H1 (cell line): ENCODE data around the gene PRLH. TPM values are rescaled to one million over a fixed set of nuclear protein-coding genes. Genes with fewer than 3 reads are reported as not detected.

Experiments
- polyA plus RNA-seq, 7 experiments: library from polyadenylated mRNA; depleted of rRNA in 3 of 7; stranded (reverse) in 5 of 7; unstranded in 2 of 7; fragments of >200 nt in 5 of 7; fragments of 200-250 nt in 2 of 7; gene quantifications; 1 replicate in 5 of 7; 2 replicates in 1 of 7; 4 replicates in 1 of 7; pipeline versions ENCODE4 v1.2.1 to v1.2.3, GENCODE V29; 2011 to 2013; ENCODE audit warnings: missing spikeins in 2 of 7, mixed read lengths in 2 of 7
- total RNA-seq: library from RNA; stranded (reverse); fragmentation: NEBNext Ultra II Directional; extraction: Animal tissue kit (Norgen Biotek cat#: 25700); gene quantifications from 2 replicates; pipeline ENCODE4 v1.2.1, GENCODE V29; 2021
- TF ChIP-seq, protein P1 (sequence below): fragments of 300-600 bp; sonication (generic); IDR thresholded peaks from 2 replicates; pipeline ENCODE4 v1.7.1; 2012; ENCODE audit warnings: low read length, moderate library complexity, mild to moderate bottlenecking, inconsistent platforms; ENCODE audit not compliant: insufficient replicate concordance

Gene PRLH
- total and polyA plus RNA-seq, 2 of the 8 experiments (the other 6 are each of a cell fraction or from before 2014, with no cell fraction given), result not detected

- TF ChIP-seq, protein P1, sequence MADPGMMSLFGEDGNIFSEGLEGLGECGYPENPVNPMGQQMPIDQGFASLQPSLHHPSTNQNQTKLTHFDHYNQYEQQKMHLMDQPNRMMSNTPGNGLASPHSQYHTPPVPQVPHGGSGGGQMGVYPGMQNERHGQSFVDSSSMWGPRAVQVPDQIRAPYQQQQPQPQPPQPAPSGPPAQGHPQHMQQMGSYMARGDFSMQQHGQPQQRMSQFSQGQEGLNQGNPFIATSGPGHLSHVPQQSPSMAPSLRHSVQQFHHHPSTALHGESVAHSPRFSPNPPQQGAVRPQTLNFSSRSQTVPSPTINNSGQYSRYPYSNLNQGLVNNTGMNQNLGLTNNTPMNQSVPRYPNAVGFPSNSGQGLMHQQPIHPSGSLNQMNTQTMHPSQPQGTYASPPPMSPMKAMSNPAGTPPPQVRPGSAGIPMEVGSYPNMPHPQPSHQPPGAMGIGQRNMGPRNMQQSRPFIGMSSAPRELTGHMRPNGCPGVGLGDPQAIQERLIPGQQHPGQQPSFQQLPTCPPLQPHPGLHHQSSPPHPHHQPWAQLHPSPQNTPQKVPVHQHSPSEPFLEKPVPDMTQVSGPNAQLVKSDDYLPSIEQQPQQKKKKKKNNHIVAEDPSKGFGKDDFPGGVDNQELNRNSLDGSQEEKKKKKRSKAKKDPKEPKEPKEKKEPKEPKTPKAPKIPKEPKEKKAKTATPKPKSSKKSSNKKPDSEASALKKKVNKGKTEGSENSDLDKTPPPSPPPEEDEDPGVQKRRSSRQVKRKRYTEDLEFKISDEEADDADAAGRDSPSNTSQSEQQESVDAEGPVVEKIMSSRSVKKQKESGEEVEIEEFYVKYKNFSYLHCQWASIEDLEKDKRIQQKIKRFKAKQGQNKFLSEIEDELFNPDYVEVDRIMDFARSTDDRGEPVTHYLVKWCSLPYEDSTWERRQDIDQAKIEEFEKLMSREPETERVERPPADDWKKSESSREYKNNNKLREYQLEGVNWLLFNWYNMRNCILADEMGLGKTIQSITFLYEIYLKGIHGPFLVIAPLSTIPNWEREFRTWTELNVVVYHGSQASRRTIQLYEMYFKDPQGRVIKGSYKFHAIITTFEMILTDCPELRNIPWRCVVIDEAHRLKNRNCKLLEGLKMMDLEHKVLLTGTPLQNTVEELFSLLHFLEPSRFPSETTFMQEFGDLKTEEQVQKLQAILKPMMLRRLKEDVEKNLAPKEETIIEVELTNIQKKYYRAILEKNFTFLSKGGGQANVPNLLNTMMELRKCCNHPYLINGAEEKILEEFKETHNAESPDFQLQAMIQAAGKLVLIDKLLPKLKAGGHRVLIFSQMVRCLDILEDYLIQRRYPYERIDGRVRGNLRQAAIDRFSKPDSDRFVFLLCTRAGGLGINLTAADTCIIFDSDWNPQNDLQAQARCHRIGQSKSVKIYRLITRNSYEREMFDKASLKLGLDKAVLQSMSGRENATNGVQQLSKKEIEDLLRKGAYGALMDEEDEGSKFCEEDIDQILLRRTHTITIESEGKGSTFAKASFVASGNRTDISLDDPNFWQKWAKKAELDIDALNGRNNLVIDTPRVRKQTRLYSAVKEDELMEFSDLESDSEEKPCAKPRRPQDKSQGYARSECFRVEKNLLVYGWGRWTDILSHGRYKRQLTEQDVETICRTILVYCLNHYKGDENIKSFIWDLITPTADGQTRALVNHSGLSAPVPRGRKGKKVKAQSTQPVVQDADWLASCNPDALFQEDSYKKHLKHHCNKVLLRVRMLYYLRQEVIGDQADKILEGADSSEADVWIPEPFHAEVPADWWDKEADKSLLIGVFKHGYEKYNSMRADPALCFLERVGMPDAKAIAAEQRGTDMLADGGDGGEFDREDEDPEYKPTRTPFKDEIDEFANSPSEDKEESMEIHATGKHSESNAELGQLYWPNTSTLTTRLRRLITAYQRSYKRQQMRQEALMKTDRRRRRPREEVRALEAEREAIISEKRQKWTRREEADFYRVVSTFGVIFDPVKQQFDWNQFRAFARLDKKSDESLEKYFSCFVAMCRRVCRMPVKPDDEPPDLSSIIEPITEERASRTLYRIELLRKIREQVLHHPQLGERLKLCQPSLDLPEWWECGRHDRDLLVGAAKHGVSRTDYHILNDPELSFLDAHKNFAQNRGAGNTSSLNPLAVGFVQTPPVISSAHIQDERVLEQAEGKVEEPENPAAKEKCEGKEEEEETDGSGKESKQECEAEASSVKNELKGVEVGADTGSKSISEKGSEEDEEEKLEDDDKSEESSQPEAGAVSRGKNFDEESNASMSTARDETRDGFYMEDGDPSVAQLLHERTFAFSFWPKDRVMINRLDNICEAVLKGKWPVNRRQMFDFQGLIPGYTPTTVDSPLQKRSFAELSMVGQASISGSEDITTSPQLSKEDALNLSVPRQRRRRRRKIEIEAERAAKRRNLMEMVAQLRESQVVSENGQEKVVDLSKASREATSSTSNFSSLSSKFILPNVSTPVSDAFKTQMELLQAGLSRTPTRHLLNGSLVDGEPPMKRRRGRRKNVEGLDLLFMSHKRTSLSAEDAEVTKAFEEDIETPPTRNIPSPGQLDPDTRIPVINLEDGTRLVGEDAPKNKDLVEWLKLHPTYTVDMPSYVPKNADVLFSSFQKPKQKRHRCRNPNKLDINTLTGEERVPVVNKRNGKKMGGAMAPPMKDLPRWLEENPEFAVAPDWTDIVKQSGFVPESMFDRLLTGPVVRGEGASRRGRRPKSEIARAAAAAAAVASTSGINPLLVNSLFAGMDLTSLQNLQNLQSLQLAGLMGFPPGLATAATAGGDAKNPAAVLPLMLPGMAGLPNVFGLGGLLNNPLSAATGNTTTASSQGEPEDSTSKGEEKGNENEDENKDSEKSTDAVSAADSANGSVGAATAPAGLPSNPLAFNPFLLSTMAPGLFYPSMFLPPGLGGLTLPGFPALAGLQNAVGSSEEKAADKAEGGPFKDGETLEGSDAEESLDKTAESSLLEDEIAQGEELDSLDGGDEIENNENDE, result no peak
Measured at GRCh38 chr2:237551071-237551574, 15.3 kb upstream of the PRLH start (continued).
